Cardiac muscle cell (in vitro differentiated cells and primary cell): ENCODE measurements around the gene FES. TPM values are rescaled to one million over a fixed set of nuclear protein-coding genes. Genes with fewer than 3 reads are reported as not detected.

Experiments used
- DNase-seq, 2 donors: peaks; one replicate each; pipeline versions ENCODE4 v3.0.0 to v3.0.0-alpha.2; 2010 to 2017; ENCODE audit warnings: low read depth in 1 of 2, low spot score in 1 of 2
- H3K27ac ChIP-seq: fragments of 200-600 bp; sonication (generic); 2 replicates; pipeline ENCODE4 v1.5.1; 2016
- H3K27me3 ChIP-seq: fragments of 200-600 bp; sonication (generic); 2 replicates; pipeline ENCODE4 v1.6.0; 2016; ENCODE audit warnings: control low read depth
- H3K36me3 ChIP-seq: fragments of 200-600 bp; sonication (generic); 2 replicates; pipeline ENCODE4 v1.5.1; 2016; ENCODE audit warnings: control low read depth
- H3K4me1 ChIP-seq: fragments of 200-600 bp; sonication (generic); 2 replicates; pipeline ENCODE4 v1.8.1; 2017; ENCODE audit warnings: low read depth, mild to moderate bottlenecking, mixed run types
- H3K4me3 ChIP-seq: fragments of 200-600 bp; sonication (generic); 2 replicates; pipeline ENCODE4 v1.5.1; 2016; ENCODE audit warnings: mild to moderate bottlenecking
- H3K9me3 ChIP-seq: fragments of 200-600 bp; sonication (generic); 2 replicates; pipeline ENCODE4 v1.5.1; 2017; ENCODE audit warnings: low read depth, mild to moderate bottlenecking, control low read depth
- polyA plus RNA-seq: library from polyadenylated mRNA; unstranded; fragments of >200 nt; fragmentation: Nextera tagmentation; extraction: Ambion mirVana; gene quantifications from 2 replicates; pipeline ENCODE4 v1.2.1, GENCODE V29; 2016
- total RNA-seq: library from RNA; depleted of rRNA; stranded (reverse); fragments of >200 nt; gene quantifications from 2 replicates; pipeline ENCODE4 v1.2.3, GENCODE V29; 2016
- TF ChIP-seq, protein P1 (sequence below): IDR thresholded peaks from 2 replicates; pipeline ENCODE4 v1.5.1; 2012; ENCODE audit warnings: low read depth, mild to moderate bottlenecking, low read length

FES gene
- total and polyA plus RNA-seq, 2 experiments from 2014 or later, result 5.4 to 19.8 TPM

DNA sequence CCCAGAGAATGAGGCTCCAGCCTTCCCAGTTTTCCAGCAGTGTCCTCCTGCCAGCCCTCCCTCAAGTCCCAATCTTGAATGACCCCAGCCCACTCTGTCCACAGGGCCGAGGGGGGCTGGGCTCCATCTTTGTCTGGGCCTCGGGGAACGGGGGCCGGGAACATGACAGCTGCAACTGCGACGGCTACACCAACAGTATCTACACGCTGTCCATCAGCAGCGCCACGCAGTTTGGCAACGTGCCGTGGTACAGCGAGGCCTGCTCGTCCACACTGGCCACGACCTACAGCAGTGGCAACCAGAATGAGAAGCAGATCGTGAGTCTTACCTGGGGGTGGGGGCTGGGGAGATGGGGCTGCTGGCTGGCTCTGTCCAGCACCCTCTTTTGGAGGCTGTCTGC lies 5.6 kb upstream of the FES start:
- H3K9me3 ChIP-seq, result no peaks in the 10 kb centered on the region

GRCh38 chr15:90879730-90880366 lies 4.5 kb upstream of the FES start:
- Histone ChIP-seq H3K4me3 (no peak overlapping the region), H3K36me3 (peaks cover 18% of the 10 kb centered on the region), H3K4me1 (peaks cover 5% of the 10 kb centered on the region), H3K9me3 (no peaks in the 10 kb centered on the region), H3K27ac (no peak overlapping the region), H3K27me3 (no peaks in the 10 kb centered on the region)
- TF ChIP-seq, protein P1, sequence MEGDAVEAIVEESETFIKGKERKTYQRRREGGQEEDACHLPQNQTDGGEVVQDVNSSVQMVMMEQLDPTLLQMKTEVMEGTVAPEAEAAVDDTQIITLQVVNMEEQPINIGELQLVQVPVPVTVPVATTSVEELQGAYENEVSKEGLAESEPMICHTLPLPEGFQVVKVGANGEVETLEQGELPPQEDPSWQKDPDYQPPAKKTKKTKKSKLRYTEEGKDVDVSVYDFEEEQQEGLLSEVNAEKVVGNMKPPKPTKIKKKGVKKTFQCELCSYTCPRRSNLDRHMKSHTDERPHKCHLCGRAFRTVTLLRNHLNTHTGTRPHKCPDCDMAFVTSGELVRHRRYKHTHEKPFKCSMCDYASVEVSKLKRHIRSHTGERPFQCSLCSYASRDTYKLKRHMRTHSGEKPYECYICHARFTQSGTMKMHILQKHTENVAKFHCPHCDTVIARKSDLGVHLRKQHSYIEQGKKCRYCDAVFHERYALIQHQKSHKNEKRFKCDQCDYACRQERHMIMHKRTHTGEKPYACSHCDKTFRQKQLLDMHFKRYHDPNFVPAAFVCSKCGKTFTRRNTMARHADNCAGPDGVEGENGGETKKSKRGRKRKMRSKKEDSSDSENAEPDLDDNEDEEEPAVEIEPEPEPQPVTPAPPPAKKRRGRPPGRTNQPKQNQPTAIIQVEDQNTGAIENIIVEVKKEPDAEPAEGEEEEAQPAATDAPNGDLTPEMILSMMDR, result no peak
- DNase-seq, result no peak

More for the DNA sequence above, 5.6 kb upstream of the FES start:
- H3K27ac ChIP-seq, result no peak overlapping the region
- no peaks in the 10 kb centered on the region for H3K27me3 ChIP-seq
- peaks cover 9% of the 10 kb centered on the region for H3K4me1 ChIP-seq
- H3K36me3 ChIP-seq, result peaks cover 18% of the 10 kb centered on the region
- TF ChIP-seq, protein P1, result no peak
- no peak for DNase-seq
- no peak overlapping the region for H3K4me3 ChIP-seq

- Histone ChIP-seq H3K9me3 (no peaks in the 10 kb centered on the region), H3K27ac (no peak overlapping the region), H3K27me3 (no peaks in the 10 kb centered on the region), H3K4me3 (no peak overlapping the region), H3K4me1 (peaks cover 5% of the 10 kb centered on the region), H3K36me3 (peaks cover 18% of the 10 kb centered on the region)
- no peak for DNase-seq
- TF ChIP-seq, protein P1, result no peak
Observed at GRCh38 chr15:90880381-90881145, 3.7 kb upstream of the FES start.

GRCh38 chr15:90881181-90881977 lies 2.9 kb upstream of the FES start:
- Histone ChIP-seq H3K36me3 (peaks cover 16% of the 10 kb centered on the region), H3K9me3 (no peaks in the 10 kb centered on the region), H3K27me3 (no peaks in the 10 kb centered on the region), H3K4me3 (no peak overlapping the region), H3K4me1 (peaks cover 5% of the 10 kb centered on the region), H3K27ac (no peak overlapping the region)
- TF ChIP-seq, protein P1, result no peak
- DNase-seq, result no peak

GRCh38 chr15:90881978-90882721 lies 2.2 kb upstream of the FES start:
- H3K36me3 ChIP-seq, result peaks cover 10% of the 10 kb centered on the region
- H3K4me1 ChIP-seq, result peaks cover 5% of the 10 kb centered on the region
- no peak for DNase-seq

More at GRCh38 chr15:90881978-90882721, 2.2 kb upstream of the FES start:
- TF ChIP-seq, protein P1, result no peak
- Histone ChIP-seq H3K9me3 (no peaks in the 10 kb centered on the region), H3K27ac (no peak overlapping the region), H3K27me3 (no peaks in the 10 kb centered on the region), H3K4me3 (no peak overlapping the region)
